Measurements from ENCODE around the gene RAB18.

DNA sequence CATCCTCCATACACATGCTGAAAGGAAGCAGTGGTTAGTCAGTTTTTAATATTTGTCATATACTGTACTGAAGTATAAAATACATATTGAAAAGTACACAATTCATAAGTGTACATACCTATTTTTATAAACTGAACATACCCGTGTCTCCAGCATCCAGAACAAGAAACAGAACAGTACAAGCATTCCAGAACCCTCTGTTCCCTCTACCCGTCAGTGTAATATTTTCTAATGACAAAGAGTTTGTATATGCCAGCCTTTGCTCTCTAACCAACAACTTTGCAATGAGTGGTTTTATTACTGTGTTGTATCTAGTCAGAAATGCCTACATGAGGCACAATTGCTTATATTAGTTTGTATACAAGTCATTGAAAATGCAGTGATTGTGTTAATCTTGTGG lies 18.7 kb upstream of the RAB18 start:
- no peak for TF ChIP-seq POLR2A (IDR thresholded peaks at IDR 0.05; ENCODE audit: borderline replicate concordance, extremely low read depth, insufficient read depth, insufficient read length)
- TF ChIP-seq, protein P1, sequence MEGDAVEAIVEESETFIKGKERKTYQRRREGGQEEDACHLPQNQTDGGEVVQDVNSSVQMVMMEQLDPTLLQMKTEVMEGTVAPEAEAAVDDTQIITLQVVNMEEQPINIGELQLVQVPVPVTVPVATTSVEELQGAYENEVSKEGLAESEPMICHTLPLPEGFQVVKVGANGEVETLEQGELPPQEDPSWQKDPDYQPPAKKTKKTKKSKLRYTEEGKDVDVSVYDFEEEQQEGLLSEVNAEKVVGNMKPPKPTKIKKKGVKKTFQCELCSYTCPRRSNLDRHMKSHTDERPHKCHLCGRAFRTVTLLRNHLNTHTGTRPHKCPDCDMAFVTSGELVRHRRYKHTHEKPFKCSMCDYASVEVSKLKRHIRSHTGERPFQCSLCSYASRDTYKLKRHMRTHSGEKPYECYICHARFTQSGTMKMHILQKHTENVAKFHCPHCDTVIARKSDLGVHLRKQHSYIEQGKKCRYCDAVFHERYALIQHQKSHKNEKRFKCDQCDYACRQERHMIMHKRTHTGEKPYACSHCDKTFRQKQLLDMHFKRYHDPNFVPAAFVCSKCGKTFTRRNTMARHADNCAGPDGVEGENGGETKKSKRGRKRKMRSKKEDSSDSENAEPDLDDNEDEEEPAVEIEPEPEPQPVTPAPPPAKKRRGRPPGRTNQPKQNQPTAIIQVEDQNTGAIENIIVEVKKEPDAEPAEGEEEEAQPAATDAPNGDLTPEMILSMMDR (IDR thresholded peaks at IDR 0.05 in 2 of 3, conservative IDR thresholded peaks at IDR 0.05 in 1 of 3; ENCODE audit: borderline replicate concordance in 1 of 3, insufficient read depth in 1 of 3, low read depth in 2 of 3, low read length in 2 of 3): no peak
- no peak for TF ChIP-seq EZH2 (IDR thresholded peaks at IDR 0.05)
- no peak for TF ChIP-seq CBX3 (IDR thresholded peaks at IDR 0.05; ENCODE audit: low read depth)
- no peak for TF ChIP-seq EZH2phosphoT487 (IDR thresholded peaks at IDR 0.05; ENCODE audit: borderline replicate concordance)
- no peak for TF ChIP-seq TCF7L2 (IDR thresholded peaks at IDR 0.05; ENCODE audit: borderline replicate concordance, extremely low read depth, insufficient read depth, insufficient read length)
- TF ChIP-seq ZNF274 (IDR thresholded peaks at IDR 0.05; ENCODE audit: low read depth, low read length): no peak
- no peak for TF ChIP-seq EGR1 (IDR thresholded peaks at IDR 0.05; ENCODE audit: low read depth)
- no peak for TF ChIP-seq JUND (IDR thresholded peaks at IDR 0.05)
- TF ChIP-seq, protein P2, sequence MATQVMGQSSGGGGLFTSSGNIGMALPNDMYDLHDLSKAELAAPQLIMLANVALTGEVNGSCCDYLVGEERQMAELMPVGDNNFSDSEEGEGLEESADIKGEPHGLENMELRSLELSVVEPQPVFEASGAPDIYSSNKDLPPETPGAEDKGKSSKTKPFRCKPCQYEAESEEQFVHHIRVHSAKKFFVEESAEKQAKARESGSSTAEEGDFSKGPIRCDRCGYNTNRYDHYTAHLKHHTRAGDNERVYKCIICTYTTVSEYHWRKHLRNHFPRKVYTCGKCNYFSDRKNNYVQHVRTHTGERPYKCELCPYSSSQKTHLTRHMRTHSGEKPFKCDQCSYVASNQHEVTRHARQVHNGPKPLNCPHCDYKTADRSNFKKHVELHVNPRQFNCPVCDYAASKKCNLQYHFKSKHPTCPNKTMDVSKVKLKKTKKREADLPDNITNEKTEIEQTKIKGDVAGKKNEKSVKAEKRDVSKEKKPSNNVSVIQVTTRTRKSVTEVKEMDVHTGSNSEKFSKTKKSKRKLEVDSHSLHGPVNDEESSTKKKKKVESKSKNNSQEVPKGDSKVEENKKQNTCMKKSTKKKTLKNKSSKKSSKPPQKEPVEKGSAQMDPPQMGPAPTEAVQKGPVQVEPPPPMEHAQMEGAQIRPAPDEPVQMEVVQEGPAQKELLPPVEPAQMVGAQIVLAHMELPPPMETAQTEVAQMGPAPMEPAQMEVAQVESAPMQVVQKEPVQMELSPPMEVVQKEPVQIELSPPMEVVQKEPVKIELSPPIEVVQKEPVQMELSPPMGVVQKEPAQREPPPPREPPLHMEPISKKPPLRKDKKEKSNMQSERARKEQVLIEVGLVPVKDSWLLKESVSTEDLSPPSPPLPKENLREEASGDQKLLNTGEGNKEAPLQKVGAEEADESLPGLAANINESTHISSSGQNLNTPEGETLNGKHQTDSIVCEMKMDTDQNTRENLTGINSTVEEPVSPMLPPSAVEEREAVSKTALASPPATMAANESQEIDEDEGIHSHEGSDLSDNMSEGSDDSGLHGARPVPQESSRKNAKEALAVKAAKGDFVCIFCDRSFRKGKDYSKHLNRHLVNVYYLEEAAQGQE (IDR thresholded peaks at IDR 0.05; ENCODE audit: low read depth): no peak
- TF ChIP-seq SRF (IDR thresholded peaks at IDR 0.05; ENCODE audit: low read depth): no peak
- TF ChIP-seq POLR2AphosphoS5 (IDR thresholded peaks at IDR 0.05; ENCODE audit: low read depth, low read length): no peak
- TF ChIP-seq, protein P3, sequence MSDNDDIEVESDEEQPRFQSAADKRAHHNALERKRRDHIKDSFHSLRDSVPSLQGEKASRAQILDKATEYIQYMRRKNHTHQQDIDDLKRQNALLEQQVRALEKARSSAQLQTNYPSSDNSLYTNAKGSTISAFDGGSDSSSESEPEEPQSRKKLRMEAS (IDR thresholded peaks at IDR 0.05): no peak

All from HCT116 (cell line).